Fibroblast of the aortic adventitia (primary cell): Measurements from ENCODE around the gene PTPN1. TPM values are rescaled to one million over a fixed set of nuclear protein-coding genes. Genes with fewer than 3 reads are reported as not detected.
A peak's percentile ranks its signal among the peaks of the same experiment; 100 is the strongest.
"Not testable (repeated sequence)": the region's sequence is repeated elsewhere in the genome, so short reads cannot be mapped to it uniquely, and the experiment has no call there.

Experiments used
- DNase-seq: peaks from one replicate; pipeline ENCODE4 v3.0.0-alpha.2; 2010; ENCODE audit warnings: low read depth
- H3K4me3 ChIP-seq: 2 replicates; pipeline ENCODE4 v1.5.1; 2011; ENCODE audit warnings: low read depth, mild to moderate bottlenecking, control low read depth, low read length, moderate library complexity
- CTCF ChIP-seq: IDR thresholded peaks from 2 replicates; pipeline ENCODE4 v1.5.1; 2011; ENCODE audit warnings: mild to moderate bottlenecking, low read length, control low read depth, inconsistent platforms; ENCODE audit not compliant: insufficient read depth
- total RNA-seq: library from RNA; depleted of rRNA; stranded (reverse); fragments of >200 nt; gene quantifications from 2 replicates; pipeline ENCODE4 v1.2.3, GENCODE V29; 2012; ENCODE audit warnings: low replicate concordance

Gene PTPN1
- total RNA-seq, 1 donor: 19.9 TPM

- no peak overlapping the region for H3K4me3 ChIP-seq
- no peak for DNase-seq
- no peak for TF ChIP-seq CTCF
Measured at GRCh38 chr20:50568549-50568942, 58.4 kb downstream of the PTPN1 start.

- DNase-seq, H3K4me3 ChIP-seq: not testable (repeated sequence)
Measured at GRCh38 chr20:50569487-50569863, 59.3 kb downstream of the PTPN1 start.

GRCh38 chr20:50569864-50570836 lies 60.0 kb downstream of the PTPN1 start:
- TF ChIP-seq CTCF: peak; percentile 45
- DNase-seq: peak; percentile 41
- no peak overlapping the region for H3K4me3 ChIP-seq

- H3K4me3 ChIP-seq: no peak overlapping the region
- no peak for DNase-seq
- TF ChIP-seq CTCF: no peak
Measured at GRCh38 chr20:50571466-50571865, 61.3 kb downstream of the PTPN1 start.

- H3K4me3 ChIP-seq: no peak overlapping the region
- DNase-seq: peak; percentile 91
- TF ChIP-seq CTCF: no peak
Measured at GRCh38 chr20:50572938-50573777, 63.0 kb downstream of the PTPN1 start.

- DNase-seq: no peak
- H3K4me3 ChIP-seq: no peak overlapping the region
- no peak for TF ChIP-seq CTCF
Measured at GRCh38 chr20:50574108-50574507, 63.9 kb downstream of the PTPN1 start.

GRCh38 chr20:50574586-50574985 lies 64.4 kb downstream of the PTPN1 start:
- no peak overlapping the region for H3K4me3 ChIP-seq
- no peak for DNase-seq
- no peak for TF ChIP-seq CTCF
